HepG2 (cell line): ENCODE results near the gene FBLL1. TPM values are rescaled to one million over a fixed set of nuclear protein-coding genes. Genes with fewer than 3 reads are reported as not detected.

Source experiments
- CEBPG ChIP-seq: IDR thresholded peaks from 2 replicates; pipeline ENCODE4 v1.6.1; 2016
- HNF1A ChIP-seq, 2 experiments: sonication (generic) in 1 of 2; formaldehyde crosslinking in 1 of 2; IDR thresholded peaks; 2 replicates each; pipeline versions ENCODE4 v1.4.0 to v1.6.1; 2016 to 2020; ENCODE audit warnings: borderline replicate concordance in 1 of 2, low read depth in 1 of 2, mild to moderate bottlenecking in 1 of 2, missing genetic modification reagents in 1 of 2
- KLF9 ChIP-seq: IDR thresholded peaks from 2 replicates; pipeline ENCODE4 v1.6.1; 2016; ENCODE audit warnings: low read depth
- SNAI1 ChIP-seq: sonication (generic); formaldehyde crosslinking; IDR thresholded peaks from 2 replicates; pipeline ENCODE4 v1.5.0; 2020; ENCODE audit warnings: mild to moderate bottlenecking, missing genetic modification reagents, borderline replicate concordance
- TBX3 ChIP-seq: fragments of 450-650 bp; IDR thresholded peaks from 2 replicates; pipeline ENCODE4 v1.6.1; 2017; ENCODE audit warnings: antibody characterized with exemption, mild to moderate bottlenecking, inconsistent platforms, borderline replicate concordance
- ZKSCAN5 ChIP-seq: sonication (generic); formaldehyde crosslinking; IDR thresholded peaks from 2 replicates; pipeline ENCODE4 v1.5.1; 2020; ENCODE audit warnings: mild to moderate bottlenecking, missing genetic modification reagents
- ZKSCAN8 ChIP-seq: IDR thresholded peaks from 2 replicates; pipeline ENCODE4 v1.6.1; 2016; ENCODE audit warnings: borderline replicate concordance, missing genetic modification reagents, missing compliant biosample characterization
- ZNF354B ChIP-seq: sonication (generic); formaldehyde crosslinking; IDR thresholded peaks from 2 replicates; pipeline ENCODE4 v1.8.0; 2022; ENCODE audit warnings: mild to moderate bottlenecking, missing genetic modification reagents
- polyA plus RNA-seq, 8 experiments: library from polyadenylated mRNA; depleted of rRNA in 3 of 8; stranded (reverse) in 7 of 8; unstranded in 1 of 8; fragments of >200 nt; fragmentation: Illumina TruSeq in 4 of 8; extraction: Trizol in 4 of 8; gene quantifications; 2 replicates each; pipeline versions ENCODE4 v1.2.1 to v1.2.3, GENCODE V29; 2011 to 2016; ENCODE audit warnings: low read depth in 4 of 8, missing spikeins in 1 of 8, mixed read lengths in 1 of 8; ENCODE audit not compliant: insufficient read depth in 1 of 8
- total RNA-seq, 5 experiments: library from RNA; depleted of rRNA; stranded (reverse); fragments of >200 nt; fragmentation: Illumina TruSeq; extraction: Trizol; gene quantifications; 2 replicates each; pipeline ENCODE4 v1.2.3, GENCODE V29; 2016; ENCODE audit warnings: low read depth in 1 of 5

FBLL1 gene
- total and polyA plus RNA-seq, 2 of the 13 experiments (the other 11 are each of a cell fraction or from before 2014, with no cell fraction given), result 0.17 to 0.18 TPM

DNA sequence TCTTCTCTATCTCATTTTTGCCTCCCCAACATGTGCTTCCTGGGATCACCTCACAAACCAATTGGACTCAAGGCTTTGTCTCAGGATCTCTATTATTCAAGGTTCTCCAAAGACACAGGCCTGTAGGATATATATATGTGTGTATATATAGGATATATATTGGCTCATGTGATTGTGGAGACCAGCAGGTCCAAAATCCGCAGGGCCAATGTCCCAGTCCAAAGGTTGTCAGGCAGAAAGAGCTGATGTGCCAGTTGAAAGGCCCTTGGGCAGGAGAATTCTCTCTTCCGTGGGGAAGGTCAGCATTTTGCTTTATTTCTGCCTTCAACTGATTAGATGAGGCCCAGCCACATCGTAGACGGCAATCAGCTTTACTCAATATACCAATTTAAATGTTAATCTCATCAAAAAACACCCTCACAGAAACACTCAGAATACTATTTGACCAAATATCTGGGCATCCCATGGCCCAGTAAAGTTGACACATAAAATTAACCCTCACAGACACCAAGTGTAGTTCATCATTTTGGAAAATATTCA is 1.3 kb upstream of the FBLL1 start (continued):
- TF ChIP-seq HNF1A (IDR thresholded peaks at IDR 0.05; ENCODE audit: low read depth) (no peak), HNF1A (CRISPR knock-in tag; IDR thresholded peaks at IDR 0.05; ENCODE audit: borderline replicate concordance) (no peak), ZKSCAN8 (no peak), ZNF354B (CRISPR knock-in tag) (no peak), KLF9 (no peak), SNAI1 (CRISPR knock-in tag) (no peak), TBX3 (no peak), CEBPG (CRISPR knock-in tag) (no peak), ZKSCAN5 (no peak)
